ENCODE measurements around the gene GRHL1. TPM values are rescaled to one million over a fixed set of nuclear protein-coding genes. Genes with fewer than 3 reads are reported as not detected.

Gene GRHL1
- total and polyA plus RNA-seq, 9 of the 15 experiments (the other 6 are each of a cell fraction or from before 2014, with no cell fraction given), result 1.7 to 6.1 (median 4.7) TPM

- no TSS peak for BruUV-seq (replicated peaks)
- intact Hi-C loops (cut with micrococcal nuclease) (no loop called here), in situ Hi-C loops (cut with MboI) (no loop called here)
- Histone ChIP-seq H2AFZ (ENCODE audit: low read depth, low read length) (no peak overlapping the region), H3K4me1 (replicated peaks in 1 of 2; ENCODE audit: control insufficient read depth in 2 of 2, insufficient read depth in 2 of 2, low read length in 2 of 2) (peaks cover 0 to 8% of the 10 kb centered on the region in 2 experiments; a peak in 3 of 5 replicates), H3K9me3 (replicated peaks; ENCODE audit: control insufficient read depth, insufficient read depth, low read depth, low read length) (no peaks in the 10 kb centered on the region; the same call in 1 of the 2 replicates), H3K27ac (ENCODE audit: extremely low read depth, low read depth, low read length) (no peak overlapping the region), H3K36me3 (ENCODE audit: control insufficient read depth, insufficient read depth, low read length) (peaks cover 4% of the 10 kb centered on the region; the same call in 2 of the 3 replicates), H3K79me2 (ENCODE audit: control insufficient read depth, insufficient read depth, low read length) (no peaks in the 10 kb centered on the region), H3K4me3 (no peak overlapping the region), H3K9ac (ENCODE audit: insufficient read depth in 1 of 2, low read depth in 2 of 2, low read length in 2 of 2) (no peak overlapping the region), H3K4me2 (ENCODE audit: insufficient read depth, low read length) (no peak overlapping the region), H4K20me1 (replicated peaks; ENCODE audit: control insufficient read depth, insufficient read depth, low read length) (no peaks in the 10 kb centered on the region), H3K9me1 (ENCODE audit: control insufficient read depth, insufficient read depth, low read length) (no peaks in the 10 kb centered on the region), H3K27me3 (ENCODE audit: control insufficient read depth in 2 of 2, insufficient read depth in 2 of 2, low read length in 2 of 2) (no peaks in the 10 kb centered on the region)
- POLR2A ChIA-PET, result interaction anchor here (0.6 to 1.4 kb wide), 4 partner anchors 9 to 141 kb away, joined by 3 to 6 read pairs (median 4); no protein-coding TSS in a partner anchor
- WGBS (ENCODE audit: insufficient coverage, low coverage, missing lambda C conversion rate), result 96% methylated on average over 10 of the region's 10 CpGs
- ATAC-seq (no peak), FAIRE-seq (no peak), DNase-seq (ENCODE audit: extremely low read depth in 1 of 4, low spot score in 3 of 4) (no peak)
- CTCF ChIA-PET (ENCODE audit: low intra/inter-chr PET ratio), result no interaction called here
- TF ChIP-seq PHTF2 (CRISPR knock-in tag; IDR thresholded peaks at IDR 0.05) (no peak), ZNF175 (CRISPR knock-in tag; IDR thresholded peaks at IDR 0.05; ENCODE audit: low read depth) (no peak), ZNF77 (CRISPR knock-in tag; IDR thresholded peaks at IDR 0.05) (no peak), RBM34 (IDR thresholded peaks at IDR 0.05; ENCODE audit: borderline replicate concordance, insufficient read depth, low read length) (no peak), ZNF174 (CRISPR knock-in tag; IDR thresholded peaks at IDR 0.05) (no peak), GATA2 (CRISPR knock-in tag; IDR thresholded peaks at IDR 0.05) (no peak), ZNF143 (CRISPR knock-in tag; IDR thresholded peaks at IDR 0.05) (no peak), CAMTA2 (CRISPR knock-in tag; conservative IDR thresholded peaks at IDR 0.05) (no peak), ZFP30 (CRISPR knock-in tag; IDR thresholded peaks at IDR 0.05; ENCODE audit: borderline replicate concordance) (no peak), POLR2AphosphoS5 (IDR thresholded peaks at IDR 0.05; ENCODE audit: control insufficient read depth, insufficient read depth, low read depth, low read length) (no peak)
- TF ChIP-seq, protein P1, sequence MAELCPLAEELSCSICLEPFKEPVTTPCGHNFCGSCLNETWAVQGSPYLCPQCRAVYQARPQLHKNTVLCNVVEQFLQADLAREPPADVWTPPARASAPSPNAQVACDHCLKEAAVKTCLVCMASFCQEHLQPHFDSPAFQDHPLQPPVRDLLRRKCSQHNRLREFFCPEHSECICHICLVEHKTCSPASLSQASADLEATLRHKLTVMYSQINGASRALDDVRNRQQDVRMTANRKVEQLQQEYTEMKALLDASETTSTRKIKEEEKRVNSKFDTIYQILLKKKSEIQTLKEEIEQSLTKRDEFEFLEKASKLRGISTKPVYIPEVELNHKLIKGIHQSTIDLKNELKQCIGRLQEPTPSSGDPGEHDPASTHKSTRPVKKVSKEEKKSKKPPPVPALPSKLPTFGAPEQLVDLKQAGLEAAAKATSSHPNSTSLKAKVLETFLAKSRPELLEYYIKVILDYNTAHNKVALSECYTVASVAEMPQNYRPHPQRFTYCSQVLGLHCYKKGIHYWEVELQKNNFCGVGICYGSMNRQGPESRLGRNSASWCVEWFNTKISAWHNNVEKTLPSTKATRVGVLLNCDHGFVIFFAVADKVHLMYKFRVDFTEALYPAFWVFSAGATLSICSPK (IDR thresholded peaks at IDR 0.05; ENCODE audit: borderline replicate concordance), result no peak
Measured at GRCh38 chr2:9975328-9975727, 23.8 kb downstream of the GRHL1 start.

Measured in K562 (cell line).